ENCODE results near the gene MED8.
A peak's percentile ranks its signal among the peaks of the same experiment; 100 is the strongest.

MED8 gene

DNA sequence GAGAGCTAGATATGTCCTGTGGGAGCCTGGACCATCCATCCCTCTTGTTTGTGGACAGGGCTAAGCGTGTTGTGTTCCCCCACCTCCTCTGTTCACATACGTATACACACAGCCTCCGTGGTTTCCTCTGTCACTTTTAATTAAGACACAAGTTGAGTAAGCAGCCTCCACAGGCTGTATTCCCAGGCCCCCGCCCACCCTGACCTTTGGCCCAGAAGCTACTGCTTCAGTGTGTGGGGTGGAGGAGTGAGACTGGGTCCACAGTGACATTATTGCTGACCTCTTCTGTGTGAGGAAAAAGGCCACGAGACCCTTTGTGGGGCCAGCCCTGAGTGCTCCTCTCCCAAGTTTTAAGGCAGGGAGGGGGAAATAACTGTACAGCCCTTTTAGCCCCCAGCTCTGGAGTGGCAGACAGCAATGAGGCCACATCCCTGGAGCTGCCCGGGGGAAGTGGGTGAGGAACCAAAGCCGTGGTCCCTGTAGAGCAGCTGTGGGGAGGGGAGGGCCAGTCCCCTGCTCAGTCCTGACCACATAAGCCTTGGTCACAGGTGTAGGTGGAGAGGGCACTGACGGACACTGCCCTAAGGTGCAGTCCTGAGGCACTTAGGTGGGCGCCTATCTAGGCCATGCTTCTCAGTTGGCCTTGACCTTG, 26.2 kb downstream of the MED8 start:
- H3K27ac Mint-ChIP-seq: peak overlapping the region; percentile 86
- no peaks in the 10 kb centered on the region for H3K9me3 Mint-ChIP-seq
- ATAC-seq: no peak
- H3K36me3 Mint-ChIP-seq: peaks cover 48% of the 10 kb centered on the region
- H3K4me1 Mint-ChIP-seq: peaks cover 44% of the 10 kb centered on the region
- H3K27me3 Mint-ChIP-seq: no peaks in the 10 kb centered on the region
- H3K4me3 Mint-ChIP-seq: no peak overlapping the region

DNA sequence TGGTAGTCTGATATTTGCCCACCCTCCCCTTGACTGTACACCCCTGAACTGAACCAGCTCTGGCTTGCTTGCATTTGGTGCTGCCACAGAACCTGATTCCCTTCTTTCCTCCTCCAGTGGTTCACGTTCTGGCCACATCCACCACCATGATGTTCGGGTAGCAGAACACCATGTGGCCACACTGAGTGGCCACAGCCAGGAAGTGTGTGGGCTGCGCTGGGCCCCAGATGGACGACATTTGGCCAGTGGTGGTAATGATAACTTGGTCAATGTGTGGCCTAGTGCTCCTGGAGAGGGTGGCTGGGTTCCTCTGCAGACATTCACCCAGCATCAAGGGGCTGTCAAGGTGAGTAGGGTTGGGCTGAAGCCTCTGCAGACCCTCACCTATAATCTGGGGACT, 29.0 kb downstream of the MED8 start:
- H3K27me3 Mint-ChIP-seq: no peaks in the 10 kb centered on the region
- ATAC-seq: no peak
- H3K4me1 Mint-ChIP-seq: peaks cover 29% of the 10 kb centered on the region
- no peaks in the 10 kb centered on the region for H3K9me3 Mint-ChIP-seq
- H3K4me3 Mint-ChIP-seq: no peak overlapping the region
- H3K36me3 Mint-ChIP-seq: peaks cover 41% of the 10 kb centered on the region
- H3K27ac Mint-ChIP-seq: no peak overlapping the region

DNA sequence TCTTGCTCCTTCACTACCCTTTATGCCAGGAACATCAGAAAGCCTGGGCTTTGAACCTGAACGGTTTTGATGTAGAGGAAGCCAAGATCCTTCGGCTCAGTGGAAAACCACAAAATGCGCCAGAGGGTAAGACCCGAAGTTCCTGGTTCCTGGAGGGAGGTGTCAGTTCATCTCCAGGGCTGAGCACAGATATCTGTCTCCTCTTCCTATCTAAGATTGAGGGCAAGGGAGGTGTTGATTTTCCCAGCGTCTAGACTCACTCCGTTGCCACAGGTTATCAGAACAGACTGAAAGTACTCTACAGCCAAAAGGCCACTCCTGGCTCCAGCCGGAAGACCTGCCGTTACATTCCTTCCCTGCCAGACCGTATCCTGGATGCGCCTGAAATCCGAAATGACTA, 29.9 kb downstream of the MED8 start:
- peak overlapping the region; percentile 91 for H3K4me3 Mint-ChIP-seq
- no peak for ATAC-seq
- peaks cover 20% of the 10 kb centered on the region for H3K4me1 Mint-ChIP-seq
- peak overlapping the region; percentile 92 for H3K27ac Mint-ChIP-seq
- no peaks in the 10 kb centered on the region for H3K9me3 Mint-ChIP-seq
- H3K36me3 Mint-ChIP-seq: peaks cover 36% of the 10 kb centered on the region
- no peaks in the 10 kb centered on the region for H3K27me3 Mint-ChIP-seq

DNA sequence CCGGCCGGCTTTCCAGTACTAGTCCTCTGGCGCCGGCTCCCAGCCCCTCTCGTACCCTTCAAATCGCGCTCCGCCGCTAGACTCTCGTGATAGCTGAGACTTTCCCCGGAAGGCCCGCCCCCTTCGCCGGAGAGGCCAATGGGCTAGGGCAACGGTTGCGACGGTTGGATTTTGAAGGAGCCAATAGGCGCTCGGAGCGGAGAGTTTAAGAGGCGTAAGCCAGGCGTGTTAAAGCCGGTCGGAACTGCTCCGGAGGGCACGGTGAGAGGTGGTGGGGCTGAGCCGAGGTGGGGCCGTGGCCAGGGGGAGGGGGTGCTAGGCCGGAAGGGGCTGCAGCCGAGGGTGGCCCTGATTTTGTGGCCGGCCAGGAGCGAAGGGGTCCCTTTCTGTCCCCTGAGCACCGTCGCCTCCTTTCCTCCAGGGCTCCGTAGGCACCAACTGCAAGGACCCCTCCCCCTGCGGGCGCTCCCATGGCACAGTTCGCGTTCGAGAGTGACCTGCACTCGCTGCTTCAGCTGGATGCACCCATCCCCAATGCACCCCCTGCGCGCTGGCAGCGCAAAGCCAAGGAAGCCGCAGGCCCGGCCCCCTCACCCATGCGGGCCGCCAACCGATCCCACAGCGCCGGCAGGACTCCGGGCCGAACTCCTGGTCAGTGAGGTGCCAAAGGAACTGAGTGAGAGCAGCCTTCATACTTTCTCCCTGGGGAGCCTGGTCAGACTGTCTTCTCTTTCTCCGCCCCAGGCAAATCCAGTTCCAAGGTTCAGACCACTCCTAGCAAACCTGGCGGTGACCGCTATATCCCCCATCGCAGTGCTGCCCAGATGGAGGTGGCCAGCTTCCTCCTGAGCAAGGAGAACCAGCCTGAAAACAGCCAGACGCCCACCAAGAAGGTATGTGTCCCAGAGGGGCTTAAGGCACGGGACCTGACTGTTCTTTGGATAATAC, 30.6 kb downstream of the MED8 start, which contains the start of gene CDC20:
CDC20 (plus strand) TSS at position 236 of the 948 bp plus-strand sequence; CDS start at position 471, 235 bp downstream.
- peak; percentile 99 for ATAC-seq
- Mint-ChIP-seq H3K27ac (peak within 1 kb of the TSS; percentile 92), H3K9me3 (no peaks in the 10 kb centered on the region), H3K36me3 (peaks cover 35% of the 10 kb centered on the region), H3K4me3 (peak within 1 kb of the TSS; percentile 91), H3K27me3 (no peaks in the 10 kb centered on the region), H3K4me1 (peaks cover 20% of the 10 kb centered on the region)

DNA sequence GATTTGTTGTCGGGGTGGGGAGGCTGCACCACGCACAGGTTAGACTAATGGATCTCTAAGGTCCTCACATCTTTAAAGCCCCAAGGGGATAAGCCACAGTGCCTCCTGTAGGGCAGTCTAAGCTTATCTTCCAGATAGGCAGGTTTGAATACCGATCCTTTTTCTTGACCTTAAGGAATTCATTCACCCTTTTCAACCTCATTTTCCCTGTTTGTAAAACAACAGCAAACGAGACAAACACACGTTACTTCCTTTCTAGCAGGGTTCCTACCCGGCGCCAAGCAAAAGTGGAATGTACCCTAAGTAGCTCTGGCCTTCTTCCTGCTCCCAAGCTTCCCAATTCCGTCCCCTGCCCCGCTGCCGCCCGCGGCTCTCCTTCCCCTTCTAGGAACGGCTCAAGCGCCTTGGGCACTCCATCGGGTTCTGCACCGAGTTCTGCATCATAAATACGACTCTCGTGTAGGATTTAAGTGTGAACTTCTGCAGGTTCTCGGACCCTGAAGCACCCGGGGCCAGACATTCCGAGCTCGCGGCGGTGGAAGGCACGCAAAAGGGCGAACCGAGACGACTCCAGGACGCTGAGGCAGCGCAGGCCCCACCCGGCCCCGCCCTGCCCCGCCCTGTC, 31.4 kb downstream of the MED8 start:
- Mint-ChIP-seq H3K4me3 (peak overlapping the region; percentile 91), H3K9me3 (no peaks in the 10 kb centered on the region), H3K27ac (peak overlapping the region; percentile 92), H3K27me3 (no peaks in the 10 kb centered on the region), H3K4me1 (peaks cover 20% of the 10 kb centered on the region), H3K36me3 (peaks cover 28% of the 10 kb centered on the region)
- ATAC-seq: peak; percentile 32

DNA sequence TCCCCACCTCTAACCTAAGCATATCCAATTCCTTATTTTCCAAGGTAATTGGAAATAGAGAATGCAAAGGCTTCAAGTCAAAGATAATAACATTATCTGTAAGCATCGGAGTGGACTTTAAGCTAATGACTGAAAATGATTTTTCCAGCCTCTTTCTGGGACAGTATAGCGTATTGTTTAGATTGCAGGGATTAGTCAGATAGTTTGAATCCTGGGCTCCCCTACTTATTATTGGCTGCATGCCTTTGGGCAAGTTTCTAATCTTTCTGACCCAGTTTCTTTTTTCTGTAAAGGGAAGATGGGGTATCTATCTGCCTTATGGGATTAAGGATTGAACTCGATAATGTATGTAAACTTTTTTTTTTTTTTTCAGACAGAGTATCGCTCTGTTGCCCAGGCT, 32.3 kb downstream of the MED8 start:
- peaks cover 20% of the 10 kb centered on the region for H3K4me1 Mint-ChIP-seq
- H3K9me3 Mint-ChIP-seq: no peaks in the 10 kb centered on the region
- no peak for ATAC-seq
- no peak overlapping the region for H3K4me3 Mint-ChIP-seq
- H3K27me3 Mint-ChIP-seq: no peaks in the 10 kb centered on the region
- H3K27ac Mint-ChIP-seq: no peak overlapping the region
- H3K36me3 Mint-ChIP-seq: peaks cover 18% of the 10 kb centered on the region

DNA sequence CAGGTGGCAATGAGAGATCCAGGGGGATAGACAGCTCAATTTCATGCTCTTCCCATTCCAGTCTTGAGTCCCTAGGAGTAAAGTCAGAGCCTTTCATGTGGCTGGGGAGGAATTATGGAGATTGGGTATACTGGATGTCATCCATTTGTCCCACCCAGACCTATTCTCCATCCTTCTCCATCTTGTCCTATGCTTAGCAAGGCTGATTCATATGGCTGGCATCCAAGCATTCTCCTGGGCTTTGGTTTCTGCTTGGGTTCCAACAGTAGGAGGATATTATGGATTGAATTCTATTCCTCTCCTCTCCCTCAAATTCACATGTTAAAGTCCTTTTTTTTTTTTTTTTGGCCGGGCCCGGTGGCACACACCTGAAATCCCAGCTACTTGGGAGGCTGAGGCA, 34.7 kb downstream of the MED8 start:
- no peaks in the 10 kb centered on the region for H3K27me3 Mint-ChIP-seq
- no peak overlapping the region for H3K27ac Mint-ChIP-seq
- H3K4me3 Mint-ChIP-seq: no peak overlapping the region
- peaks cover 19% of the 10 kb centered on the region for H3K4me1 Mint-ChIP-seq
- peaks cover 7% of the 10 kb centered on the region for H3K36me3 Mint-ChIP-seq
- ATAC-seq: no peak
- H3K9me3 Mint-ChIP-seq: no peaks in the 10 kb centered on the region

DNA sequence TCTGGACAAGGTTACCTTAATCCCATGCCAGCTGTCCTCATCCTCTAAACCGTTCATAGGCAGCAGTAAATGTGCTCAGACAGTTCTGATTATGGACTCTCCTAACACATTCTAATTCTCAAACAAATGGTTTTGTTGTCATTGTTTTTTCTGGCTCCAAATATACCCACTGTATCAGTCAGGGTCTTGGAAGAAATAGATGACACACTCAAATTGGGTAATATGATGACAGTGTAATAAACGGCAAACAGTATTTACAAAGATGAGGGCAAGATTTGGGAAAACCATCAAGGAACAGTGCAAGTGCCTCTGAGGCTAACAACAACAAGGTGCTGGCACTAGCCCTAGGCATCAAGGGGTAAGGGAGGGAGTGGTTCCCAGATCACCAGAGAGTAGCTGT, 35.1 kb downstream of the MED8 start:
- no peak overlapping the region for H3K27ac Mint-ChIP-seq
- no peak overlapping the region for H3K4me3 Mint-ChIP-seq
- H3K27me3 Mint-ChIP-seq: no peaks in the 10 kb centered on the region

DNA sequence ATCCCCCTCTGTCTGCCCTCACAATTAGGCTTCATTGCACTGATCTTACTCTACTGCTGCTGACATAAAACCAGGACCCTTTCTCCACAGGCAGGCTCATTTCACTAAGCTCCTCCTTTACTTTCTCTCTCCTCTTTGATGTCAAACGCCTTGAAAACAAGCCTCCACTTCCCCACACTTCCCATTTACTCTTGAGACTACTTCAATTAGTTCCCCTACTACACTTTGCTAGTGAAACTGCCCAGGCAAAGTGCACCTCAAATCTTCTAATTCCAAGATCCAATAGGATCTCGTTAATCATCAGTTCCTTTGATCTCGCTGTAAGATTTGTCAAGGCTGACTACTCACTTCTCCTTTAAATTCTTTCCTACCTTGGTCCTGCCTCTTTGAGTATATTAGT, 36.7 kb downstream of the MED8 start:
- Mint-ChIP-seq H3K9me3 (no peaks in the 10 kb centered on the region), H3K4me3 (no peak overlapping the region), H3K36me3 (peaks cover 7% of the 10 kb centered on the region), H3K27ac (peak overlapping the region; percentile 15), H3K4me1 (peaks cover 9% of the 10 kb centered on the region), H3K27me3 (no peaks in the 10 kb centered on the region)
- ATAC-seq: no peak

More for the DNA sequence above, 35.1 kb downstream of the MED8 start:
- peaks cover 19% of the 10 kb centered on the region for H3K4me1 Mint-ChIP-seq
- H3K9me3 Mint-ChIP-seq: no peaks in the 10 kb centered on the region
- peaks cover 7% of the 10 kb centered on the region for H3K36me3 Mint-ChIP-seq
- ATAC-seq: no peak

DNA sequence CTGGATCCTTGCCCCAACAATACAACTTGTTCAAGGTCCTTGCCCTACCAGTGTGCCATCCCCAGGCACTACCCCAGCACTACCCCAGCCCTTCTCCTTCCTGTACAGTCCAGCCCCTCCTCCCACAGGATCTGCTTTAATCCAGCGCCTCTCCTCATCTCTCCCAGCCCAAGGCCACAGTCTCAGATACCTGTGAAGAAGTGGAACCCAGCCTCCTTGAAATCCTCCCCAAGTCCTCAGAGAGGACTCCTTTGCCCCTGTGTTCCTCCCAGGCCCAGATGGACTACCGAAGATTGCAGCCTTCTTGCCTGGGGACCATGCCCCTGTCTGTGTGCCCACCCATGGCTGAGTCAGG, 37.3 kb downstream of the MED8 start:
- Mint-ChIP-seq H3K9me3 (no peaks in the 10 kb centered on the region), H3K27me3 (no peaks in the 10 kb centered on the region), H3K36me3 (peaks cover 7% of the 10 kb centered on the region), H3K4me1 (peaks cover 8% of the 10 kb centered on the region), H3K4me3 (no peak overlapping the region), H3K27ac (peak overlapping the region; percentile 15)
- no peak for ATAC-seq

DNA sequence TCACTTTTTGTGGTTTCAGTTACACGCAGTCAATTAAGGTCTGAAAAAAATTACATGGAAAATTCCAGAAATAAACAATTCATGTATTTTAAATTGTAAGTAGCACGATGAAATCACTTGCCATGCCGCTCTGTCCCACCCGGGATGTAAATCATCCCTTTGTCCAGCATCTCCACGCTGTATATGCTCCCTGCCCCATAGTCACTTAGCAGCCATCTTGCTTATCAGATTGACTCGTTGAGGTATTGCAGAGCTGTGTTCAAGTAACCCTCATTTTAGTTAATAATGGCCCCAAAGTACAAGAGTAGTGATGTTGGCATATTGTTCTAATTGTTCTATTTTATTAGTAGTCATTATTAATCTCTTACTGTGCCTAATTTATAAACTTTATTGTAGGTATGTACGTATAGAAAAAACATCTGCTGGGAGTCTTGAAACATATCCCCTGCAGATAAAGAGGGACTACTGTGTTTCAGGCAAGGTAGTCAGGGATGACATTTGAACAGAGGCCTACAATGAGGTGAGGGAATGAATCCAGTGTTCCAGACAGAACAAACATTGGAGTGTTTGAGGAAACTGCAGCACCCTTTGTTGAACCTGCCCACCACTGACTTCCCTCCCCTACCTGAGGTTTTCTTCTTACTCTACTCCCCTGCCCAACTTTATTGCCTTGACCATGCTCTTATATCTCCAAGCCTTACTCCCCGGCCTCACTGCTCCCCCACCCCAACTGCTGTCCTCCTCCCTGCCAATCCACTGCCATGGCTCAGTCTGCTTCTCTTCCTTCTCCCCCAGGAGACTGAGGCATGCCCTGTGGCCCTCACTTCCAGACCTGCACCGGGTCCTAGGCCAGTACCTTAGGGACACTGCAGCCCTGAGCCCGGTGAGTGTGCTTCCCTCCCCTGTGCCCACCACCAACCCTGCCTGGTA, 37.9 kb downstream of the MED8 start:
- H3K27me3 Mint-ChIP-seq: no peaks in the 10 kb centered on the region
- no peak for ATAC-seq
- H3K9me3 Mint-ChIP-seq: no peaks in the 10 kb centered on the region
- H3K4me3 Mint-ChIP-seq: no peak overlapping the region
- peaks cover 8% of the 10 kb centered on the region for H3K4me1 Mint-ChIP-seq
- peak overlapping the region; percentile 15 for H3K27ac Mint-ChIP-seq
- peaks cover 7% of the 10 kb centered on the region for H3K36me3 Mint-ChIP-seq

DNA sequence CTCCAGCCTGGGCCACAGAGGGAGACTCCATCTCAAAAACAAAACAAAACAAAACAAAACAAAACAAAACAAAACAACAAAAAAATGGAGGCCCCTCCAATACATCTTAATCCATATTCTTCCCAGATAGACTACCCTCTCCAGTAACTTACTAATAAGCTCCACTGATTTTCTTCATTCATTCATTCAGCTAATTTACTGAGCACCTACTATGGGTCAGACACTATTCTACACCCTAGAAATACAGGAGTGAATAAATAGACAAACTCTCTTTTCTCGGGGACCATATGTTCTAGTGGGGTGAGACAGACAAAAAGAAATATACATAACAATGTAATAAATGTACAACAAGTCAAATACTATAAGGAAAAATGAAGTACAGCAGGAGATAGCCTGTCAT, 38.6 kb downstream of the MED8 start:
- H3K9me3 Mint-ChIP-seq: no peaks in the 10 kb centered on the region
- H3K4me1 Mint-ChIP-seq: peaks cover 8% of the 10 kb centered on the region
- no peak overlapping the region for H3K27ac Mint-ChIP-seq
- H3K36me3 Mint-ChIP-seq: peaks cover 7% of the 10 kb centered on the region
- H3K27me3 Mint-ChIP-seq: no peaks in the 10 kb centered on the region
- H3K4me3 Mint-ChIP-seq: no peak overlapping the region
- no peak for ATAC-seq

DNA sequence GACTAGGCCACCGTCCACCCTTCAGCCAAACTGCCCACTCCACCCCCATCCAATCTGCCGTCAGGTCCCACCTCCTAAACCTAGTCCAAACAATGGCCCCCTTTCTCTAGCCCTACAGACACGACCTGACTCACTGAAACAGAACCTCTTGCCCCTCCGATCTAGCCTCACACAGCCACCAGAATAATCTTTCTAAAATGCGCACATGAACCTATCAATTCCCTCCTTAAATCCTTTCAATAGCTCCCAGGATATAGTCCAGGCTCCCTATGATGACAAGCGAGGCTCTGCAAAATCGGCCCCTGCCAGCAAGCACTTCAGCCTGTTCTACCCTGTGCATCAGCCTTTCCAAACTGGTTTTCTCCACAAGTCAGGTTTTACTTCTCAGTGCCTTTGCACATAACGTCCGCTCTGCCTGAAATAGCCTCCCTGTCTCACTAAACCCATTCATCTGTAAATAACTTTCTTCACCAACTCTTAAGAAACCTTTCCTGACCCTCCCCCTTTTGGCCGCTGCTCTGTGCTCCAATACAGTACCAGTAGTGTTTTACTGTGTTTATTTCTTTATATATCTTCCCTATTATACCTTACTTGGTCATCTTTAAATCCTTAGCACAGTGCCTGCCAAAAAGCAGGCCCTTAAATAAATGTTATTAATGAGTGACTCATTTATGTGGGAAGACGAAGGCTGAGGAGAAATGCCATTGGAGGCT, 39.9 kb downstream of the MED8 start:
- peak overlapping the region; percentile 38 for H3K4me3 Mint-ChIP-seq
- H3K27me3 Mint-ChIP-seq: no peaks in the 10 kb centered on the region
- H3K27ac Mint-ChIP-seq: peak overlapping the region; percentile 65
- H3K9me3 Mint-ChIP-seq: no peaks in the 10 kb centered on the region
- ATAC-seq: no peak
- peaks cover 6% of the 10 kb centered on the region for H3K36me3 Mint-ChIP-seq
- H3K4me1 Mint-ChIP-seq: peaks cover 8% of the 10 kb centered on the region
